Activated CD4-positive, alpha-beta T cell treated with anti-CD3 and anti-CD28 coated beads, Interleukin-2, amount 10 ng/mL, durations not matched to agents 24 days and 14 days (primary cell): ENCODE data around the gene SP7. TPM values are rescaled to one million over a fixed set of nuclear protein-coding genes. Genes with fewer than 3 reads are reported as not detected.

Source experiments
- DNase-seq: peaks from one replicate; pipeline ENCODE4 v3.0.0; 2022
- H3K27ac Mint-ChIP-seq: one replicate; pipeline ENCODE4 v1.8.0; 2022; ENCODE audit warnings: mild to moderate bottlenecking, mixed read lengths
- H3K27me3 Mint-ChIP-seq: one replicate; pipeline ENCODE4 v1.8.0; 2022; ENCODE audit warnings: mixed read lengths
- H3K36me3 Mint-ChIP-seq: one replicate; pipeline ENCODE4 v1.8.0; 2022; ENCODE audit warnings: low read depth, mild to moderate bottlenecking, mixed read lengths
- H3K4me1 Mint-ChIP-seq: one replicate; pipeline ENCODE4 v1.8.0; 2021; ENCODE audit warnings: mixed read lengths
- H3K4me3 Mint-ChIP-seq: one replicate; pipeline ENCODE4 v1.8.0; 2022; ENCODE audit warnings: mild to moderate bottlenecking, moderate library complexity, mixed read lengths
- H3K9me3 Mint-ChIP-seq: one replicate; pipeline ENCODE4 v1.8.0; 2021; ENCODE audit warnings: mixed read lengths
- intact Hi-C: fragments of 100-400 bp; cut with micrococcal nuclease; formaldehyde crosslinking; loops from one replicate; pipeline ENCODE4 v1.15.1; 2023
- total RNA-seq: library from RNA; stranded (reverse); gene quantifications from 2 replicates; pipeline ENCODE4 v1.2.3, GENCODE V29; 2022

The SP7 gene
- total RNA-seq, 1 donor from 2014 or later: not detected

DNA sequence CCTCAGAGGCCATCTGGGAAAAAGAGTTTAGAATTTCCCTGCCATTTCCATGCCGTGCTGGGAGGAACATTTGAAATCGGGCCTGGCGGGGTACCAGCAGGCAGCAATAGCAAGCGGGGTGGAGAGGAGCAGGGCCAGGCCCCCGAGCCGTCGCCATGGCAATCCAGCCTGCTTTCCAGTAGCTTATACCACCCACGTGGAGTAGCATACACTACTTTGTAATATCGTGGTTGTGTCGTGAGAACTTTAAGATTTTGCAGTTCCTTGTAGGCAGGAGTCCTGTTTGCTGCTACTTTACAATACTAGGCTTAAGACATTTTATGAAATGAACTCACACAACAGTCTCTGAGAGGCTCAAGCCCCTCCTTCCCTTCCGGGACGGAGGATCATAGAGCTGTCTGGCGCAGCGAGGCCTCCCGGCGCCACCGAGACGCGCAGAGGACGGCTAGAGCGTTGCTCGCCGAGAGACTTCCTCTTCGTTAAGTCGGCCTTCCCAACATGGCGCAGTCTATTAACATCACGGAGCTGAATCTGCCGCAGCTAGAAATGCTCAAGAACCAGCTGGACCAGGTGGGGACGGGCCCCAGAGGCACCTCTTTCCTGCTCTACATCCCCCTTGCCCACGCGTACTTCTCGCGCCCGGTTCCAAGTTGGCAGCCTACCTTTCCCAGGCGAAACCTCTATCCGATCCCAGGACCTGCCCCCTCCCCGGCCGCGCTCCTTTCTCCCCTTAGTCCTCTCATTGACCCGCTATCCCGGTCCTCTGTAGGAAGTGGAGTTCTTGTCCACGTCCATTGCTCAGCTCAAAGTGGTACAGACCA lies 40.9 kb downstream of the SP7 start, which contains the start of gene PFDN5:
TSS of gene PFDN5 (plus strand) at position 473 of the 821 bp plus-strand sequence. CDS start at position 499, 26 bp downstream.
- Mint-ChIP-seq H3K9me3 (no peaks in the 10 kb centered on the region), H3K36me3 (peaks cover 69% of the 10 kb centered on the region), H3K4me3 (peak within 1 kb of the TSS; percentile 98), H3K4me1 (peaks cover 33% of the 10 kb centered on the region), H3K27me3 (no peaks in the 10 kb centered on the region), H3K27ac (peak within 1 kb of the TSS; percentile 90)
- DNase-seq: peak; percentile 97
- intact Hi-C loops: loop anchor here (1.0 to 5.0 kb wide), 5 partner anchors 26 to 157 kb away; partner anchors contain the start of genes AAAS and PCBP2

DNA sequence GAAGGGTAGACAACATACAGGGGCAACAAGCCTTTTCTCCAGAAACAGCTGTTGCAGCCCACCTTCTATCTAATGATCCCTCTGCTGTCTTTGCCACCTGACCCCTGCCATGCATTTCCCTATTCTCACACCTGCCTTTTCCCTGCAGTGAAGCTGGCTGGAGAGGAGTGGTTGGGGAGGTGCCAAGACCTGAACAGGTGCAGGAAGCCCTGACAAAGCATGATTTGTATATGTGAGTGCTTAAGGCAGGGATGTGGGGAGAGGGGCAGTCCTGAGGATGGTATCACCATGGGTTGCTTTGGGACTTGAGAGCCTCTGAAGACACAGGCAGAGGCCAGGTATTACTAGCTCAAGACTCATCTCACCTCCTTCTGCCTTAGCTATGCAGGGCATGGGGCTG lies 43.7 kb downstream of the SP7 start:
- Mint-ChIP-seq H3K36me3 (peaks cover 66% of the 10 kb centered on the region), H3K4me1 (peaks cover 21% of the 10 kb centered on the region), H3K9me3 (no peaks in the 10 kb centered on the region), H3K4me3 (no peak overlapping the region), H3K27me3 (no peaks in the 10 kb centered on the region), H3K27ac (no peak overlapping the region)
- DNase-seq: no peak
- intact Hi-C loops: no loop called here

DNA sequence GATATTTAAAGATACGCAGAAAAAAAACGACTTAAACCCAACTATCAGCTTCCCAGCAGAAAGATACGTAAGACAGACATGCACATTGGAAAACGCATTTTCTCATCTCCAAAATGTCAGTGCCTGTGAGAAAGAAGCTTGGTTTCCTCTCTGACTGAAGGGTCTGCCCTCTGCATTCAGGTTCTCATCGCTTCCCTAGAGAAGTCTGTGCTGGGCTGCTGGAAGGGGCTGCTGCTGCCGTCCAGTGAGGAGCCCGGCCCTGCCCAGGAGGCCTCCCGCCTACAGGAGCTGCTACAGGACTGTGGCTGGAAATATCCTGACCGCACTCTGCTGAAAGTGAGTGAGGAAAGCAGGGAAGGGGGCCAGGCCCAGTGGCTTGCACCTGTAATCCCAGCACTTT lies 45.5 kb downstream of the SP7 start:
- peaks cover 60% of the 10 kb centered on the region for H3K36me3 Mint-ChIP-seq
- intact Hi-C loops: loop anchor here (1.0 kb wide), 1 partner anchor 21 kb away; no protein-coding TSS in a partner anchor
- H3K4me1 Mint-ChIP-seq: peaks cover 11% of the 10 kb centered on the region
- H3K27ac Mint-ChIP-seq: peak overlapping the region; percentile 76
- no peak overlapping the region for H3K4me3 Mint-ChIP-seq
- DNase-seq: no peak
- no peaks in the 10 kb centered on the region for H3K27me3 Mint-ChIP-seq
- H3K9me3 Mint-ChIP-seq: no peaks in the 10 kb centered on the region

DNA sequence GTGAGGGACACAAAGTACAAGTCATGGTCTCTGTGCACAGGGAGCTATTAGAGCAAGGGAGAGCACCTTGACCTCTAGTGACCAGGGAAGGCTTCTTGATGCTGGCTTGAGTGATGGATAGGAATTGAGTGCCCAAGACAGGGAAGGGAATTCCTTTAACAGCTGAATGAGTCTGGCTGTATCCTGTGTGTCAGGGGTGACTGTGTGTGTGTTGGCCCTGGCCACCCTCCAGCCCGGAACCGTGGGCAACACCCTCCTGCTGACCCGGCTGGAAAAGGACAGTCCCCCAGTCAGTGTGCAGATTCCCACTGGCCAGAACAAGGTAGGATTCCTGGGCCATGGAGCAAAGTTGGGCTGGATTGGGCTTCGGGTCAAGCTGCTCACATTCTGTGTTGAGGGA lies 46.3 kb downstream of the SP7 start:
- Mint-ChIP-seq H3K27ac (peak overlapping the region; percentile 76), H3K4me3 (no peak overlapping the region), H3K9me3 (no peaks in the 10 kb centered on the region), H3K36me3 (peaks cover 60% of the 10 kb centered on the region), H3K4me1 (peaks cover 9% of the 10 kb centered on the region), H3K27me3 (no peaks in the 10 kb centered on the region)
- DNase-seq: no peak
- intact Hi-C loops: loop anchor here (1.0 kb wide), 1 partner anchor 21 kb away; no protein-coding TSS in a partner anchor

DNA sequence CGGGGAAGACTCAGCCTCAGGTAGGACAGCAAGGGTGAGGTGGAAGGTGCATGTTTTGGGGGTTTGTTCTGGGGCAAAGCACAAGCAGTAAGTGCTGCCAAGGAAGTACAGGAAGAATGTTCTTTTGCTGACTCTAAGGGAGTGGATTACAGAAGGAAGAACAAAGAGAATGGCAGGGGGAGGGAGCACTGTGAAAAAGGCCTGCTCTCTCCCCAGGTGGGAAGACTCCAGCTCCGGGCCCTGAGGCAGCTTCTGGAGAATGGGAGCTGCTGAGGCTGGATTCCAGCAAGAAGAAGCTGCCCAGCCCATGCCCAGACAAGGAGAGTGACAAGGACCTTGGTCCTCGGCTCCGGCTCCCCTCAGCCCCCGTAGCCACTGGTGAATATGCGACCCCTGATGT lies 47.8 kb downstream of the SP7 start:
- Mint-ChIP-seq H3K4me1 (peaks cover 9% of the 10 kb centered on the region), H3K4me3 (no peak overlapping the region), H3K27ac (peak overlapping the region; percentile 47), H3K36me3 (peaks cover 62% of the 10 kb centered on the region), H3K27me3 (no peaks in the 10 kb centered on the region), H3K9me3 (no peaks in the 10 kb centered on the region)
- intact Hi-C loops: no loop called here
- DNase-seq: no peak

DNA sequence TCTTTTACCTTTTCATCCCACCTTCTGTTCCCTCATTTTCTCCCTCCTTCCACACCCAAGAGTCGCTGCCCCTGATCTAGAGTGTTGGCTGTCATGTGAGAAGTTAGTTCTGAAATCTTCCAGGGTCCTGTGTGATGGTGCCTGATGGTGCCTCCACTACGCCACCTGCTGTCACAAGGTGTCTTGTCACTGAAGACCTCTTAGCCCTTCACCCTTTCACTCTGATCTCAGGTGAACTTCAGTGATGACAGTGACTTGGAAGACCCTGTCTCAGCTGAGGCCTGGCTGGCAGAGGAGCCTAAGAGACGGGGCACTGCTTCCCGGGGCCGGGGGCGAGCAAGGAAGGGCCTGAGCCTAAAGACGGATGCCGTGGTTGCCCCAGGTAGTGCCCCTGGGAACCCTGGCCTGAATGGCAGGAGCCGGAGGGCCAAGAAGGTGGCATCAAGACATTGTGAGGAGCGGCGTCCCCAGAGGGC lies 48.4 kb downstream of the SP7 start:
- peak overlapping the region; percentile 47 for H3K27ac Mint-ChIP-seq
- intact Hi-C loops: loop anchor here (1.0 kb wide), 2 partner anchors 74 to 128 kb away; no protein-coding TSS in a partner anchor
- H3K36me3 Mint-ChIP-seq: peaks cover 62% of the 10 kb centered on the region
- H3K4me3 Mint-ChIP-seq: no peak overlapping the region
- peaks cover 9% of the 10 kb centered on the region for H3K4me1 Mint-ChIP-seq
- peak; percentile 90 for DNase-seq
- H3K27me3 Mint-ChIP-seq: no peaks in the 10 kb centered on the region
- H3K9me3 Mint-ChIP-seq: no peaks in the 10 kb centered on the region

DNA sequence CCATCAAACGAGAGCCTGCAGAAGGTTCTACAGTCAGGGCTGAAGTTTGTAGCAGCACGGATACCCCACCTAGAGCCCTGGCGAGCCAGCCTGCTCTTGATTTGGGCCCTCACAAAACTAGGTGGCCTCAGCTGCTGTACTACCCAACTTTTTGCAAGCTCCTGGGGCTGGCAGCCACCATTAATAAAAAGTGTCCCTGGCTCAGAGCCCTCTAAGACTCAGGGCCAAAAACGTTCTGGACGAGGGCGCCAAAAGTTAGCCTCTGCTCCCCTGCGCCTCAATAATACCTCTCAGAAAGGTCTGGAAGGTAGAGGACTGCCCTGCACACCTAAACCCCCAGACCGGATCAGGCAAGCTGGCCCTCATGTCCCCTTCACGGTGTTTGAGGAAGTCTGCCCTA lies 49.7 kb downstream of the SP7 start:
- peaks cover 9% of the 10 kb centered on the region for H3K4me1 Mint-ChIP-seq
- peaks cover 61% of the 10 kb centered on the region for H3K36me3 Mint-ChIP-seq
- H3K4me3 Mint-ChIP-seq: no peak overlapping the region
- H3K27me3 Mint-ChIP-seq: no peaks in the 10 kb centered on the region
- no peaks in the 10 kb centered on the region for H3K9me3 Mint-ChIP-seq
- intact Hi-C loops: no loop called here
- no peak for DNase-seq
- H3K27ac Mint-ChIP-seq: no peak overlapping the region

DNA sequence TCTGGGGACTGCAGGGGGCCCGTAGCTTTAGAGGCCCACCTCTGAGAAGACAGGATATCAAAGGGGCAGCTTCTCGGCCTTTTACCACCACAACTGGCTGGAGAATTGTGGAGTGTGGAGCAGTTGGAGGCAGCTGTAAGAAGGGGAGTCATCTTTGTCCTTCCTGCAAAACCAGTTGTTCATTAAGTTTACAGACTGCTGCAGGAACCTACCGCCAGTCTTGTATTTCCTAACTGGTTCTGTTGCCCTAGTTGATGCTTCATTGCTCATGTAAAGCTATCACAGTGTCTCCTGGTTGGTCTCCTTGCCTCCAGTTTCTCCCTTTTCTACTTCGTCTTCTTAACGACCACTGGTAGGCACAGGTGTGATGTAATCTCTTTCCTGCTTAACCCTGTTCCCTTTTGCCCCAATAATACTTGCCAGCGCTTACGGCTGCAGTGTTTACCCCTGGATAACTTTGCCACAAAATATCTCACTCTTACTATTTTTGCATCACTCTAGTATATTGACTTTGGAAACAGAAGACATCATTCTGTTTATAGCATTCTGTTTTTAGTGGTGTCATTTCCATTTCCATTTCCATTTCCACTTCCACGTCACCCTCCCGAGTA lies 56.2 kb downstream of the SP7 start:
- no peak overlapping the region for H3K4me3 Mint-ChIP-seq
- intact Hi-C loops: no loop called here
- H3K27ac Mint-ChIP-seq: no peak overlapping the region
- no peak for DNase-seq
- H3K36me3 Mint-ChIP-seq: peaks cover 63% of the 10 kb centered on the region
- H3K9me3 Mint-ChIP-seq: no peaks in the 10 kb centered on the region
- peaks cover 6% of the 10 kb centered on the region for H3K4me1 Mint-ChIP-seq
- no peaks in the 10 kb centered on the region for H3K27me3 Mint-ChIP-seq

DNA sequence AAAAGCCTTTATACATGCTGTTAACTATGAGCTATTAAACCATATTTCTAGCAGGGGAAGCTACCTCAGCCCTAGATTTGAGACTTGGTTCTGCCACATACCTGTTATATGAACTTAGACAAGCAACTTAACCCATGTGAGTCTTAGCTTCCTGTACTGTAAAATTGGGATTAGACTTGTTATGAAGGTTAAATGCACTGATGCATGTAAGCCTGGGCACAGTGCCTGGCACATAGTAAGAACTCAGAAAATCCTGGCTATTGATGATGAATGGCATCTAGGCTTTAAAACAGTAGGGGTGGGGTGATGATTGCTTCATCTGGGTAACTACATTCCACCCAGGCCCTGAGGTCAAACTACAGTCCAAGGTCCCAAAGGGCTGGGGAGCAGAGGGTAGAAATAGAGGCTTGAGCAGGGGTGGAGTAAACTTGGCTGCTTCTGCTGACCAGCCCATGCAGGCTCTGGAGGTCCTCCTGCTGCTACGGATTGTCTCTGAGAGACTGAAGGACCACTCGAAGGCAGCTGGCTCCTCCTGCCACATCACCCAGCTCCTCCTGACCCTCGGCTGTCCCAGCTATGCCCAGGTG lies 56.8 kb downstream of the SP7 start:
- H3K27me3 Mint-ChIP-seq: no peaks in the 10 kb centered on the region
- H3K4me3 Mint-ChIP-seq: no peak overlapping the region
- intact Hi-C loops: no loop called here
- no peaks in the 10 kb centered on the region for H3K9me3 Mint-ChIP-seq
- no peak for DNase-seq
- H3K4me1 Mint-ChIP-seq: peaks cover 6% of the 10 kb centered on the region
- no peak overlapping the region for H3K27ac Mint-ChIP-seq
- peaks cover 67% of the 10 kb centered on the region for H3K36me3 Mint-ChIP-seq

DNA sequence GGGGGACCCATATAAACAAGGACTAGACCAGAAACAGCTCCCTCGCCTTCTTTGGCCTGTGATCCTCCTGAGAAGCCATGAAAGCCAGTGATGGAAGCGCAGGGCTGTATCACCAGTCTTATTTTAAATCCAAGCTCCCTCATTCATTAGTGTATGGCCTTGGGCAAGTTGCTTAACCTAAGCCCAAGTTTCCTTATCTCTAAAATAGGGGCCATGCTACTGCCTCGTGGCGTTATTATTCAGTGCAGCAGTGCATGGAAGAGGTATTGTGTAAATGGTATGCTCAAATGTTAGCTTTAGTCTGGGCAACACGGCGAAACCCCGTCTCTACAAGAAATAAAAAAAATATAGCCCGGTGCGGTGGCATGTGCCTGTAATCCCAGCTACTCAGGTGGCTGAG lies 58.2 kb downstream of the SP7 start:
- H3K27me3 Mint-ChIP-seq: no peaks in the 10 kb centered on the region
- DNase-seq: no peak
- peaks cover 10% of the 10 kb centered on the region for H3K4me1 Mint-ChIP-seq
- no peak overlapping the region for H3K4me3 Mint-ChIP-seq
- H3K9me3 Mint-ChIP-seq: no peaks in the 10 kb centered on the region
- intact Hi-C loops: no loop called here
- H3K36me3 Mint-ChIP-seq: peaks cover 58% of the 10 kb centered on the region
- H3K27ac Mint-ChIP-seq: no peak overlapping the region

Other genes starting within 250 kb of the SP7 start
- gene IGFBP6, start 238.7 kb downstream of the SP7 start, total RNA-seq: not detected in 2 replicates
- gene SOAT2, start 232.9 kb downstream of the SP7 start, total RNA-seq: not detected in 2 replicates
- gene ZNF740, start 155.6 kb downstream of the SP7 start, total RNA-seq: 44.0 and 50.5 TPM in 2 replicates
- 21.6 and 25.6 TPM in 2 replicates for gene CSAD, start 155.4 kb downstream of the SP7 start, total RNA-seq
- gene ITGB7, start 129.1 kb downstream of the SP7 start, total RNA-seq: 226 and 239 TPM in 2 replicates
- gene RARG, start 104.1 kb downstream of the SP7 start, total RNA-seq: 57.2 and 58.5 TPM in 2 replicates
- gene ESPL1, start 68.1 kb downstream of the SP7 start, total RNA-seq: 71.8 and 76.7 TPM in 2 replicates
- 319 and 342 TPM in 2 replicates for gene PFDN5, start 40.8 kb downstream of the SP7 start, total RNA-seq
- gene MYG1, start 36.7 kb downstream of the SP7 start, total RNA-seq: 104 and 108 TPM in 2 replicates
- 86.7 and 91.1 TPM in 2 replicates for gene AAAS, start 14.7 kb downstream of the SP7 start, total RNA-seq
- gene SP1, start 43.8 kb upstream of the SP7 start, total RNA-seq: 67.7 and 69.2 TPM in 2 replicates
- 0.09 TPM in 1 of 2 replicates, not detected in the other for gene AMHR2, start 87.5 kb upstream of the SP7 start, total RNA-seq
- gene PRR13, start 105.4 kb upstream of the SP7 start, total RNA-seq: 201 and 211 TPM in 2 replicates
- 942 and 960 TPM in 2 replicates for gene PCBP2, start 115.7 kb upstream of the SP7 start, total RNA-seq
- gene MAP3K12, start 163.1 kb upstream of the SP7 start, total RNA-seq: 13.5 and 15.3 TPM in 2 replicates
- gene TARBP2, start 164.9 kb upstream of the SP7 start, total RNA-seq: 49.7 and 52.2 TPM in 2 replicates
- gene NPFF, start 171.1 kb upstream of the SP7 start, total RNA-seq: 0.57 TPM in 1 of 2 replicates, not detected in the other